SK-N-MC (cell line): Measurements from ENCODE around the gene IFITM2.

ENCODE experiments used
- EZH2 ChIP-seq: fragments of 200-600 bp; sonication (generic); IDR thresholded peaks from one replicate; pipeline ENCODE4 v1.6.1; 2017; ENCODE audit warnings: antibody characterized with exemption
- FOXP2 ChIP-seq: optimal IDR thresholded peaks from 2 replicates; pipeline ENCODE3; 2011; ENCODE audit warnings: mild to moderate bottlenecking, moderate library complexity; ENCODE audit not compliant: insufficient read depth; ENCODE audit errors: extremely low read length, control extremely low read depth
- POLR2AphosphoS5 ChIP-seq: IDR thresholded peaks from 2 replicates; pipeline ENCODE4 v1.6.1; 2012; ENCODE audit warnings: mild to moderate bottlenecking, low read depth, low read length, borderline replicate concordance

DNA sequence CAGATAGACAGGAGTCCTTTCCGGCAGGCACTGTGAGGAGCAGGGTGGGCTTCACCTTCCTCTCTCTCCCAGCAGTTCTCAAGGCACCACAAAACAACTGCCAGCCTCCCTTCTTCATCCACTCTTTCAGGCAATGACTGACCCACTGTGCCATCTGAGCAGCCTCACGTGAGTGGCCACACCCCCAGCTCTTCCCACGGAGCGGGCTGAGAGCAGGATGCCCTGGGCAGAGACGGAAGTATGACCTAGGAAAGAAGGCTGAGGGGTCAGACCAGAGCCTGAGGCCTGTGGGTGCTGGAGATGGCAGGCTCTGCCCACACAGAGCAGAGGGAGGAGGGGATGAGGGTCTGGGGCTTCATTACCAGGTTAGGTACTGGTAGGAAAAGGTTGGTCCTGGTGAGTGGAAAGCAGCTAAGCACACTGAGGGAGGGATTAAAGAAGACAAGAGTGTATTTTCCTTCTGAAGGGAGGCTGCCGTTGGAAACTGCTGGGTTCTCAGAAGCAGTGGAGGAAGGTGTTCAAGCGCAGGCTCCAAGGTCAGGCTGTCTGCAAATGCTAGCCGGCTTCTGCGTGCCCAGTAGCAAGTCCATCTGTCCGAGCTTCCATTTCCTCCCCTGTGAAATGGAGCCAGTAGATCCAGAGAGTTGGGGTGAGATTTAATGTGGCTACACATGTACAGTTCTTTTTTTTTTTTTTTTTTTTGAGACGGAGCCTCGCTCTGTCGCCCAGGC lies 24.8 kb upstream of the IFITM2 start:
- TF ChIP-seq POLR2AphosphoS5: no peak
- TF ChIP-seq EZH2: no peak
- no peak for TF ChIP-seq FOXP2
